ENCODE data around the gene GALK1. TPM values are rescaled to one million over a fixed set of nuclear protein-coding genes. Genes with fewer than 3 reads are reported as not detected.

The GALK1 gene
- total RNA-seq, 1 donor from 2014 or later: 18.2 TPM

DNA sequence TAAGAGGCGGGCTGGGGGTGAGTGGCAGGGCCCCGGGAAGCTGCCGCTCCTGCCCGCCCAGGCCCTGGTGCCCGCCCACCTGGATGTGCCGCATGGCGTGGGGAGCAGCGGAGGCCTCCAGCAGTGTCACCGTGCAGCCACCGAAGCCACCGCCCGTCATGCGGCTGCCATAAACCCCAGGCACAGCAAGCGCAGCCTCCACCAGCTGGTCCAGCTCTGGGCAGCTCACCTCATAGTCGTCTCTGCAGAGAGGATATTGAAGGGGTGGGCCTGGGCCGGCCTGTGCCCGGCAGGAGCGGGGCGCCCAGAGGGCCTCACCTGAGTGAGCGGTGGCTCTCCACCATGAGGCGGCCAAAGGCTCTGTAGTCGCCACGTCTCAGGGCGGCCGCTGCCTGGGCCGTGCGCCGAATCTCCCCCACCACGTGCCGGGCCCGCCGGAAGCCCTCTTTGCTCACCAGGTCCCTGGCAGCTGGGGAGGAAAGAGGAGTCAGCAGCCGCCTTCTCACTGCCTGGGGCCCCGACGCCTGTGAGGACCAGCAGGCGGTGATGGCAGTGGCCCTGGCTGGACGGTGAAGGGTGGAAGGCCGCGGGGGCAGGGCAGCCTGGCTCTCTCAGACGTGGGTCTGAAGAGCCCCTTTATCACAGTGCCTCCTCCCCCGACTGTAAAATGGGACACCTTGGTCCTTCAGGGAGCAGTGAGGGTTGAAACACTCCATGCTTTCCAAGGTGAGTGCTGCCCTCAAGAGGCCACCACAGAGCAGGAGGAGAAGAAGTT lies 6.7 kb downstream of the GALK1 start:
- H3K27ac Mint-ChIP-seq (ENCODE audit: unreplicated experiment): no peak overlapping the region
- peaks cover 5% of the 10 kb centered on the region for H3K27me3 Mint-ChIP-seq (ENCODE audit: unreplicated experiment)
- no peak for DNase-seq

GRCh38 chr17:75757086-75757681 lies 7.8 kb downstream of the GALK1 start:
- H3K27me3 Mint-ChIP-seq (ENCODE audit: unreplicated experiment): peaks cover 7% of the 10 kb centered on the region
- no peaks in the 10 kb centered on the region for H3K36me3 Mint-ChIP-seq (ENCODE audit: unreplicated experiment)
- H3K4me1 Mint-ChIP-seq (ENCODE audit: low read depth, unreplicated experiment): peaks cover 6% of the 10 kb centered on the region
- no peak for TF ChIP-seq CTCF (IDR thresholded peaks at IDR 0.05; ENCODE audit: partially characterized antibody, unreplicated experiment)
- no peak for DNase-seq
- H3K9me3 Mint-ChIP-seq (ENCODE audit: unreplicated experiment): peaks cover 8% of the 10 kb centered on the region
- no peak overlapping the region for H3K27ac Mint-ChIP-seq (ENCODE audit: unreplicated experiment)
- H3K4me3 Mint-ChIP-seq (ENCODE audit: unreplicated experiment): no peak overlapping the region

More for the DNA sequence above, 6.7 kb downstream of the GALK1 start:
- H3K4me1 Mint-ChIP-seq (ENCODE audit: low read depth, unreplicated experiment): peaks cover 6% of the 10 kb centered on the region
- H3K9me3 Mint-ChIP-seq (ENCODE audit: unreplicated experiment): peaks cover 6% of the 10 kb centered on the region
- no peaks in the 10 kb centered on the region for H3K36me3 Mint-ChIP-seq (ENCODE audit: unreplicated experiment)
- no peak for TF ChIP-seq CTCF (IDR thresholded peaks at IDR 0.05; ENCODE audit: partially characterized antibody, unreplicated experiment)
- no peak overlapping the region for H3K4me3 Mint-ChIP-seq (ENCODE audit: unreplicated experiment)

GRCh38 chr17:75756451-75757085 lies 8.4 kb downstream of the GALK1 start:
- Mint-ChIP-seq H3K27ac (ENCODE audit: unreplicated experiment) (no peak overlapping the region), H3K9me3 (ENCODE audit: unreplicated experiment) (peaks cover 8% of the 10 kb centered on the region), H3K4me3 (ENCODE audit: unreplicated experiment) (no peak overlapping the region), H3K27me3 (ENCODE audit: unreplicated experiment) (peaks cover 7% of the 10 kb centered on the region), H3K36me3 (ENCODE audit: unreplicated experiment) (no peaks in the 10 kb centered on the region), H3K4me1 (ENCODE audit: low read depth, unreplicated experiment) (peaks cover 6% of the 10 kb centered on the region)
- DNase-seq: no peak
- no peak for TF ChIP-seq CTCF (IDR thresholded peaks at IDR 0.05; ENCODE audit: partially characterized antibody, unreplicated experiment)

- Mint-ChIP-seq H3K27me3 (ENCODE audit: unreplicated experiment) (peaks cover 12% of the 10 kb centered on the region), H3K4me1 (ENCODE audit: low read depth, unreplicated experiment) (peaks cover 6% of the 10 kb centered on the region), H3K9me3 (ENCODE audit: unreplicated experiment) (peaks cover 8% of the 10 kb centered on the region), H3K27ac (ENCODE audit: unreplicated experiment) (no peak overlapping the region), H3K4me3 (ENCODE audit: unreplicated experiment) (no peak overlapping the region), H3K36me3 (ENCODE audit: unreplicated experiment) (no peaks in the 10 kb centered on the region)
- DNase-seq: no peak
- no peak for TF ChIP-seq CTCF (IDR thresholded peaks at IDR 0.05; ENCODE audit: partially characterized antibody, unreplicated experiment)
These were observed 9.0 kb downstream of the GALK1 start for GRCh38 chr17:75755990-75756389.

Data from glutamatergic neuron (in vitro differentiated cells).